ENCODE data around the gene CSF2.

Gene CSF2

GRCh38 chr5:132069994-132070393 is 3.6 kb upstream of the CSF2 start:
- DNase-seq (ENCODE audit: low read depth): no peak

GRCh38 chr5:132070460-132071337 is 2.9 kb upstream of the CSF2 start:
- no peak for DNase-seq (ENCODE audit: low read depth)

DNA sequence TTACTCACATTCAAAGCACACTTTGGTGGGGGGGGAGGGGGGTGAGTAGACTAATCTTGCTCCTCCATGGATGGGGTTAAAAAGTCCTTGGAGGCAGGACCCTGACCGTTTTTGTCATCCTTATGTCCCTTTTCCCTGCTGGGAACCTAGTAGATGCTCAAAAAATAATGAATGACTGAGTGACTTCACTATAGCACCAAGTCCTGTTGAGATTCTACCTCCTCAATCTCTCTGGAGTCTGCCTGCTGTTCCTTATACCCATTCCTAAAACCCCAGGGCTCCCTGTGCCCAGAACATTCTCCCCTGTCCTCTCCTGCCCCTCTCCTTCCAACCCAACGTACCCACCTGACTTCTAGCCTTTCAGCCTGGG is 2.3 kb upstream of the CSF2 start:
- no peak for DNase-seq (ENCODE audit: low read depth)

DNA sequence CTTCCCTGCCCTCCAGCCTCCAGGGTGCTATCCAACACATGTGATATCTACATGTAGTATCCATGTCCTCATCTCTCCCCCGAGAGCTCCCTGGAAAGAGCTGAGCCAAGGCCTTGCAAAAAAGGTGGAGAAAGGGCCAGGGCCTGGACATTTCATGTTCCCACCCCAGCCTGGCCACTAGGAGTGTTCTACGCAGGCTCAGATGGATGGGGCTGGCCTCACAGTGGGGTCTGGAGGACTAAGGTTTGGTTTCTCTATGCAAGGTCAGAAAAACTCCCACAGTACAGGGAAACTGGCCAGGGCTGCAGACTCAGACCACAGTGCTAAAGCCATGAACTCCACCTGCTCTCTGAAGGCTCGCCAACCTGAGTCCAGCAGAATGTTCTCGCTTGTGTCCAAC is 1.5 kb upstream of the CSF2 start:
- DNase-seq (ENCODE audit: low read depth): no peak

- no peak for DNase-seq (ENCODE audit: low read depth)
These were observed 1.1 kb upstream of the CSF2 start for GRCh38 chr5:132072528-132072927.

DNA sequence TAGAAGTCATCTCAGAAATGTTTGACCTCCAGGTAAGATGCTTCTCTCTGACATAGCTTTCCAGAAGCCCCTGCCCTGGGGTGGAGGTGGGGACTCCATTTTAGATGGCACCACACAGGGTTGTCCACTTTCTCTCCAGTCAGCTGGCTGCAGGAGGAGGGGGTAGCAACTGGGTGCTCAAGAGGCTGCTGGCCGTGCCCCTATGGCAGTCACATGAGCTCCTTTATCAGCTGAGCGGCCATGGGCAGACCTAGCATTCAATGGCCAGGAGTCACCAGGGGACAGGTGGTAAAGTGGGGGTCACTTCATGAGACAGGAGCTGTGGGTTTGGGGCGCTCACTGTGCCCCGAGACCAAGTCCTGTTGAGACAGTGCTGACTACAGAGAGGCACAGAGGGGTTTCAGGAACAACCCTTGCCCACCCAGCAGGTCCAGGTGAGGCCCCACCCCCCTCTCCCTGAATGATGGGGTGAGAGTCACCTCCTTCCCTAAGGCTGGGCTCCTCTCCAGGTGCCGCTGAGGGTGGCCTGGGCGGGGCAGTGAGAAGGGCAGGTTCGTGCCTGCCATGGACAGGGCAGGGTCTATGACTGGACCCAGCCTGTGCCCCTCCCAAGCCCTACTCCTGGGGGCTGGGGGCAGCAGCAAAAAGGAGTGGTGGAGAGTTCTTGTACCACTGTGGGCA is 642 bp downstream of the CSF2 start:
- DNase-seq (ENCODE audit: low read depth): no peak

- no peak for DNase-seq (ENCODE audit: low read depth)
These were observed 1.5 kb downstream of the CSF2 start for GRCh38 chr5:132074772-132075718.

DNA sequence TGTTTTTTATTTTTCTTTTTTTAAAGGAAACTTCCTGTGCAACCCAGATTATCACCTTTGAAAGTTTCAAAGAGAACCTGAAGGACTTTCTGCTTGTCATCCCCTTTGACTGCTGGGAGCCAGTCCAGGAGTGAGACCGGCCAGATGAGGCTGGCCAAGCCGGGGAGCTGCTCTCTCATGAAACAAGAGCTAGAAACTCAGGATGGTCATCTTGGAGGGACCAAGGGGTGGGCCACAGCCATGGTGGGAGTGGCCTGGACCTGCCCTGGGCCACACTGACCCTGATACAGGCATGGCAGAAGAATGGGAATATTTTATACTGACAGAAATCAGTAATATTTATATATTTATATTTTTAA is 2.1 kb downstream of the CSF2 start:
- DNase-seq (ENCODE audit: low read depth): no peak

DNA sequence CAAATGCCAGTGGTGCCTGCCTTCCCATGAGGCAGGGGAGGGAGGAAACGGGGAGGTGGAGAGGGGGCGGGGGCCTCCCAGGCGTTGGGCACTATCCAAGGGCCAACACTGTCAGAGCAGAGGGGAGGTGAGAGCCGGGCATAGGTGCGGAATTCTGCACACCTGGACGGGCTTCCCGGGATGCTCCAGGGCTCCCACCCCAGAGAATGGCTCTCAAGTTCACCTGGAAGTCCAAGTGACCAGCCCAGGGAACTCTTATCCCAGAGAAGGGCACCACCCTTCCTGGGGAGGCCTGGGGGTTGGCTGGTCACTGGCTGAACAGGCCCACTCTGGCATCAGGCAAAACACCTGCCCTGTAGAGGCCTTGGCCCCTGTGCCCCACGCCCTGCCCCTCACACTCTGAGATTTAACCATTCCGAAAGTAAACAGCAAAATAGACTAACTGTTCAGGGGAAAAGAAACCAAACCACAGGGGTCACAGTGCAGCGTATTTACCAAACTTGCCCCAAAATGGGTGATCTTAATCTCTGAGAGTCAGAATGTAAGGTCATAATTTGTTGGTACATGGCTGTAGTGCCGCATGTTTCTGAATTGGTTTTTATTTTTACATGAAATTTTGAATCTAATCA is 2.7 kb downstream of the CSF2 start:
- no peak for DNase-seq (ENCODE audit: low read depth)

DNA sequence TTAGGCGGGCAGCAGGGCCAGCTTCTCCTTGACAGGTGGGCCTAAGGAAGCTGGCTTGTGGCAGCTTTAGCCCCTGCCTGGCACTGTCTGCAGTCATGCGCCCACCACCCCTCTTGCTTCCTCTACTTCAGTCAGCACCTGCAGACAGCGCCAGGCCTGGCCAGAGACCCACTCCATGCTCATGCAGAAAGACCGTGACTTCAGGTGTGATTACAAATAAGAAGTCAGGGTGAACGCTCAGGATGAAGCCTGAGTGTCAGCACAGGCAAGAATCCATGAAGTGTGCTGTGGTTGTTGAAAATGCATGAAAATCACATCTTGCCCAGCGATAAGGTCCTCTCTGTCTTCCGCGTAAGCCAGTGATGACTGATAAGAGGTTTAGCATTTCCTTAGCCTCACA is 3.4 kb downstream of the CSF2 start:
- DNase-seq (ENCODE audit: low read depth): no peak

GRCh38 chr5:132079081-132079480 is 5.5 kb downstream of the CSF2 start:
- DNase-seq (ENCODE audit: low read depth): no peak

DNA sequence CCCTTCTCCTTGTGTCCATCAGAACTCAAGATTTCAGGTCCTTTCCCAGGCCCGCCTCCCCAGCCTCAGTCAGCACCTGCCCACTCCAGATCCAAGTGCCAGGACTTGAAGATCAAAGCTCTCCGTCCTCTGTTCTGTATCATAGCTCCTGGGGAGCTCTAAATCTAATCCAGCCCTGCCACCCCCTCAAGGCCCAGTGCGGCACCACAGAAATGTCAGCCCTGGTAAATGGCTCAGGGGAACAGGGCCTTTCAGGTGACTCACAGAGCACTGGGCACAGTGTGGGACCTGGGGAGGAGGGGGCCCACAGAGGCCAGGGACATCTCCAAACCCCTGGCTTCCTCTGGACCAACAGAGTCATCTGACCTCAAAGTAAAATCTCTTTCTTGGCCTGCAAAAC is 6.0 kb downstream of the CSF2 start:
- no peak for DNase-seq (ENCODE audit: low read depth)

DNA sequence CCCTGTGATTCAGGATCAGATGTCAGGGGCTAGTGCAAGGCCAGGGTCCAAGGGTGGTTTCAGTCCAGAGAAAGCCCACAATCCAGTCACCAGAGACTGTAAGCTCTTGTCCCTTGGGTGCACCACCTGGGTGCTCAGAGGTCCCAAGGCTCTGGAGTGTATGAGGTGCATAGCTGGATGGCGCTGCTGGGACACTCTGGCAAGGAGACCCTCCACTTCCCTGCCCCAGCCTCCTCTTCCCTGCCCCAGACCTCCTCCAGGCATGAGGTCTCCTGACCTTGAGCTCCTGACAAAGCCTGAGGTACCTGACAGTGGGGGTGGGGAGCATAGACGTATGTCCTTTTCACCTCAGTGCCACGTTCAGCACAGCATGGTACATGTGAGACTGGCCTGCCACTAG is 7.0 kb downstream of the CSF2 start:
- no peak for DNase-seq (ENCODE audit: low read depth)

GRCh38 chr5:132081458-132081857 is 7.9 kb downstream of the CSF2 start:
- no peak for DNase-seq (ENCODE audit: low read depth)

DNA sequence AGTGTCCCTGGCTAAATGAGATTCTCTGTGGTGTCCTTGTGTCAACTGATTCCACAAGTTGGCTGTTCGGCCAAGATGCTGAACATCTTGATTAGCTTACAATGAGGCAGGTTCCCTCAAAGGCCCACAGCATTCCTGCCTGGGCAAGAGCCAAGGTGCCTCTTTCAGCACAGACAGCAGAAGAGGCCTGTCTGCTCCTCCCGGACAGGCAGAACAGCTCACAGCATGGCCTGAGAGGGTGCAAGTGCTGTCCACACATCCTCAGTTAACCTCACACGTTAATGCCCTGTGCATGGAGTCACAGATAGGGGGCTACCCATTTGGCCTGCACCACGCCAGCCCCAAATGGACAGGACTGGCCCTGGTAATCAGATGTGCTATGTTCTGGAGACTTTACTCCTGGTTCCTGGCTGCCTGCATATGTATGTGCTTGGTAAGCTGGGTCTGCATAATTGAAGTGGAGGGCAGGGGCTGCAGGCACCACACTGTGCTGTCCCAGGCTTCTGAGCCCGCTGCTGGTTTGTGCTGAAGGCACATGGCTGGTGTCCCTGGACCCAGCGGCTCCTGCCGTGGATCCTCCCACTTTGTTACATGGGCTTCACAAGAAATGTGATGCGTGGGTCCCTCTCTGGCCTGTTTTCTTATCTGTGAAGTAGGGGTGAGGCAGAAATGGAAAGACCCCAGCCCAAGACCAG is 8.9 kb downstream of the CSF2 start:
- no peak for DNase-seq (ENCODE audit: low read depth)

DNA sequence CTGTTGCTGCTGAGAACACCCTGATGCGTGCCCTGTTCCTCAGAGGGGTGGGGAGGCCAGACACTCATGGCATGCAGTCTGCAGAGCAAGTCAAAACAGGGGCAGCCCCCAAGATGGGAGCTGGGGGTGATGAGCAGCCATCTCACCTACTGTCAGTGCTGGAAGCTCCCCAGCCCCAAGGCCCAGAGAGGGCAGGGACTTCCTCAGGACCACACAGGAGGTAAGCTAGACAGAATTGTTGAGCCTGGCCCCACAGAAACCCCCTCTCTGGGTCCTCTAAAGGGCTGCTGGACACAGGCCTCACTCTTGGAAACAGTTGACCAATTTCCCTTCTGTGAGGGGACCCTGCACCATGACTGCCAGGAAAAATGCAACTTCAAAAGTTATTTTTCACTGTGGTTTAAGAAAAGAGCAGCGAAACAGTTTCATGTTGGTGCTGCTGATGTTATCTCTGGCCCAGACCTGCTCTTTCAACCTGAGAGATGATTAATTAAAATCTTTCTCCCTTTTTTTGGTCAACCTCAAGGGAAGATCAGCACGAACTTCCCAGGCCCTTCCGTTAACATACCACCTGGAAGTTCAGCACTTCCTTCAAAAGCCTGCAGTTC is 9.6 kb downstream of the CSF2 start:
- DNase-seq (ENCODE audit: low read depth): no peak

DNA sequence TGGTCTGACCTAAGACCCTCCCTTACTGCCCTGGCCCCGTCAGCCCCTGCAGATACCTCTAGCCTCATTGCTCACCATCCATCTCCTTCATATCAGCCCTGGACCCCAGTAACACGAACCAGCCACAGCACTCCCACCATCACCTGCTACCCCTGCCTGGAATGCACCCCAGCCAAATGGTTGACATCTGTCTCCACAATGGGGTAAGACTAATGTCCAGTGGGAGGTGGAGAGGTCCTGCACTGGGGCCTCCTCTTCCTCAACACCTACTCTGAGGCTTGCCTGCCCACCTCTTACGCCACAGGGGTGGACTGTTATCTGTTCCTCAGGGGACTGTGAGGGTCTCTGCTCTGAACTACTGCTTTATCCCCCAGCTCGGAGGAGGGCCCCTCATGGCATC is 12.1 kb downstream of the CSF2 start:
- DNase-seq (ENCODE audit: low read depth): no peak

GRCh38 chr5:132086277-132086794 is 12.7 kb downstream of the CSF2 start:
- DNase-seq (ENCODE audit: low read depth): no peak

- DNase-seq (ENCODE audit: low read depth): no peak
These were observed 13.6 kb downstream of the CSF2 start for GRCh38 chr5:132087176-132087575.

DNA sequence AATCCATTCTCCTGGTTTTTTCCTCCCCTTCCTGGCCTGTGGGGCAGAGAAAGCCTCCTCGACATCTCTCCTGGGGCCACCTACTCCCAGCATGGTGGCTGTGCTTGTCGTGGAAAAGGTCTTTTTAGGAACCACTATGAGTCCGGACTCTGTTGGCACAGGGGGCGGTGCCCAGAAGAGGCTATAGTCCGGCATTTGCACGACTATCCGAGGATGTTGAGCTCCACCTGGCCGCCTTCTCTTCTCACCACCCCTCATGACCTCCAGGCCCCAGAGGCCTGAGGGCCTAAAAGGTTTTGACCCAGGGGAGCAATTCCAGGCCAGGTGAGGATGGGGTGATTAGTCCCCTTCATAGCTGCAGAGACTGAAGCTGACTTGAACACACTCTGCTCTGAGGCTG is 14.1 kb downstream of the CSF2 start:
- DNase-seq (ENCODE audit: low read depth): no peak

- DNase-seq (ENCODE audit: low read depth): no peak
These were observed 15.8 kb downstream of the CSF2 start for GRCh38 chr5:132089363-132089762.

Measured in activated T-helper 9 cell treated with anti-CD3 and anti-CD28 coated beads, Interleukin-2, amount 50 U/mL, for 16 hours (primary cell).